ENCODE results near the gene PITX3.

PITX3 gene

DNA sequence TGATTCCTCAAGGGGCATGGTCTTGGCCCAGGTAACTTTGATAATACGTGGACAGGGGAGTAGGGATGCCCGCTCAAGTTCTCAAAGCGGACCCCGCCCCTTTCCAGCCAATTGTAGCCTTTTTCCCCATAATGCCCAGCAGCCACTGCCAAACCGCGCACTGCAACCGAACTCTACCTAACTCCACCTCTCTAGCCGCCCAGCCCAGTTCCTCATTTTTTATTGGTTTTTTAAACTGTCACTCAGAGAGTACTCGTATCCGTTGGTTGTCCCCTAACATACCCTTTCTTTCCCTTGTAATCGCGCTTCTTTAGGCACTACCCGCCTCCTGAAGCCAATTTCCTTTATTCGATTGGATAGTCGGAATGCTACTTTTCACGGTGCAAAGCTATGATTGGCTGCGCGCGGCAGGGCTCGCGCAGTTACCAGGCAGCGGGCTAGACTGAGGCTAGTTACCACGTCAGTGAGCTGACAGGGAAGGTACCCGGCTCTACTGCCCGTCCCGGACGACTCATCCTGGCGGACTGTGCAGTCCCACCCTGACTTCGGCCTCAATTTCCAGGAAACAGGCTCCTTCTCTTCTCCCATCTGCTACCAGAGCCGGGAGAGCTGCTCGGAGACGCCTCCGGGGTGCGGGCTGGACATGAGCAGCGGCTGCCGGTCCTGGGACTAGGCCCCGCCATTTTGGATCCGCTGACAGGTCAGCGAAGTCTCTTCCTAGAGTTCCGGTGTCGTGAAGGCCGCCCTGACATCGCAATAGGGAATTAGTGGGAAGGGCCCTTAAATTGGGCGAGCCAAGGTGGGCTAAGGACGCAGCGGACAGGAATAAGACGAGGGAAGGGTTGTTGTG is 4.0 kb upstream of the PITX3 start, which contains the start of gene GBF1:
Gene GBF1 (plus strand): TSS at position 451 of the 850 bp plus-strand sequence. CDS start 13,407 bp downstream, outside the sequence.
- TF ChIP-seq ZNF8 (CRISPR knock-in tag; IDR thresholded peaks at IDR 0.05): no peak
- TF ChIP-seq CSDC2 (CRISPR knock-in tag; IDR thresholded peaks at IDR 0.05): no peak
- TF ChIP-seq ESRRG (CRISPR knock-in tag; IDR thresholded peaks at IDR 0.05): no peak
- TF ChIP-seq, protein P1, sequence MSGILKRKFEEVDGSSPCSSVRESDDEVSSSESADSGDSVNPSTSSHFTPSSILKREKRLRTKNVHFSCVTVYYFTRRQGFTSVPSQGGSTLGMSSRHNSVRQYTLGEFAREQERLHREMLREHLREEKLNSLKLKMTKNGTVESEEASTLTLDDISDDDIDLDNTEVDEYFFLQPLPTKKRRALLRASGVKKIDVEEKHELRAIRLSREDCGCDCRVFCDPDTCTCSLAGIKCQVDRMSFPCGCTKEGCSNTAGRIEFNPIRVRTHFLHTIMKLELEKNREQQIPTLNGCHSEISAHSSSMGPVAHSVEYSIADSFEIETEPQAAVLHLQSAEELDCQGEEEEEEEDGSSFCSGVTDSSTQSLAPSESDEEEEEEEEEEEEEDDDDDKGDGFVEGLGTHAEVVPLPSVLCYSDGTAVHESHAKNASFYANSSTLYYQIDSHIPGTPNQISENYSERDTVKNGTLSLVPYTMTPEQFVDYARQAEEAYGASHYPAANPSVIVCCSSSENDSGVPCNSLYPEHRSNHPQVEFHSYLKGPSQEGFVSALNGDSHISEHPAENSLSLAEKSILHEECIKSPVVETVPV (CRISPR knock-in tag; IDR thresholded peaks at IDR 0.05): no peak
- no peak for TF ChIP-seq TOX (CRISPR knock-in tag; IDR thresholded peaks at IDR 0.05; ENCODE audit: borderline replicate concordance)
- no peak for TF ChIP-seq GLIS3 (CRISPR knock-in tag; IDR thresholded peaks at IDR 0.05)
- TF ChIP-seq ARNTL (CRISPR knock-in tag; IDR thresholded peaks at IDR 0.05; ENCODE audit: borderline replicate concordance, low read depth): no peak
- TF ChIP-seq TCF4 (CRISPR knock-in tag; IDR thresholded peaks at IDR 0.05; ENCODE audit: borderline replicate concordance): no peak
- TF ChIP-seq, protein P2, sequence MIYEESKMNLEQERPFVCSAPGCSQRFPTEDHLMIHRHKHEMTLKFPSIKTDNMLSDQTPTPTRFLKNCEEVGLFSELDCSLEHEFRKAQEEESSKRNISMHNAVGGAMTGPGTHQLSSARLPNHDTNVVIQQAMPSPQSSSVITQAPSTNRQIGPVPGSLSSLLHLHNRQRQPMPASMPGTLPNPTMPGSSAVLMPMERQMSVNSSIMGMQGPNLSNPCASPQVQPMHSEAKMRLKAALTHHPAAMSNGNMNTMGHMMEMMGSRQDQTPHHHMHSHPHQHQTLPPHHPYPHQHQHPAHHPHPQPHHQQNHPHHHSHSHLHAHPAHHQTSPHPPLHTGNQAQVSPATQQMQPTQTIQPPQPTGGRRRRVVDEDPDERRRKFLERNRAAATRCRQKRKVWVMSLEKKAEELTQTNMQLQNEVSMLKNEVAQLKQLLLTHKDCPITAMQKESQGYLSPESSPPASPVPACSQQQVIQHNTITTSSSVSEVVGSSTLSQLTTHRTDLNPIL (CRISPR knock-in tag; IDR thresholded peaks at IDR 0.05; ENCODE audit: low read depth): no peak
- TF ChIP-seq ZFP30 (CRISPR knock-in tag; IDR thresholded peaks at IDR 0.05): no peak
- peak; percentile 94 for ATAC-seq

DNA sequence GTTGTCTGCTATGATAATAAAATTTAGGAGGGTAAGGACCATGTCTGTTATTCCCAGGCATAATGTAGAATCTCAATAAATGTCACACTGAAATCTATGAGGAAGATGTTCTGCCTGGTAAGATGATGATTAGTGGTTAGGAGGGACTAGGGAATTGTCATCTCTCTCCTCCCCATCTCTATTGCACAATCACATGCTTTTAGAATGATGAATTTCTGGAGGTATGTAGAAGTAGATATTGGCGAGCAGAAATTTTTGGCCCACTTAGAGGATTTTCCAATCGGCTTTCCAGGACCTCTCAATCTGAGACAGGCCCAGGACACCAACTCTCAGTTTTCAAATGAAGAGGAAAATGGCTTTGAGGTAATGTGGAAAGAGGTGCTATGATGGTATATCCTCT is 2.0 kb upstream of the PITX3 start:
- TF ChIP-seq ZC3H10 (CRISPR knock-in tag; IDR thresholded peaks at IDR 0.05) (no peak), RARB (CRISPR knock-in tag; IDR thresholded peaks at IDR 0.05) (no peak)
- ATAC-seq: no peak

DNA sequence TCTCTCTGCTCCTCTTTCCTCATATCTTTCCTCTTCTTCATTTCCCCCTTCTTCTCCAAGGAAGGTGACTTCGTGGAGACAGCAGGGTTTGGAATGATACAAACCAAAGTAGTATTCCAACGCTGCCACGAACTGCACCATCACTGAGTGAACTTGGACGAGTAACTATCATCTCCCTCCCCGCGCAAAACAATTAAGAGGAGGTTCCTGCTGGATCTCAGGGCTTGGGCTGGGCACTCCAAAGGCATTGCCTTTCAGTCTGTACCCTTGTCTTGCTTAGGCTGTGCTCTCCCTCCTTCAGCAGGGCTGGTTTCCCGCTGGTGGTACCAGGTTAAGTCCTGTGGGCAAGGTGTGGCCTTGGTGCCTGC is 790 bp upstream of the PITX3 start:
- TF ChIP-seq ARNTL (CRISPR knock-in tag; IDR thresholded peaks at IDR 0.05; ENCODE audit: borderline replicate concordance, low read depth) (no peak), OSR1 (CRISPR knock-in tag; IDR thresholded peaks at IDR 0.05) (no peak), ZNF565 (CRISPR knock-in tag; conservative IDR thresholded peaks at IDR 0.05; ENCODE audit: low read depth) (no peak), BACH2 (CRISPR knock-in tag; IDR thresholded peaks at IDR 0.05; ENCODE audit: borderline replicate concordance) (no peak), ISL1 (CRISPR knock-in tag; IDR thresholded peaks at IDR 0.05) (no peak), GLIS3 (CRISPR knock-in tag; IDR thresholded peaks at IDR 0.05) (no peak), ZC3H10 (CRISPR knock-in tag; IDR thresholded peaks at IDR 0.05) (no peak), ZFP3 (CRISPR knock-in tag; IDR thresholded peaks at IDR 0.05) (no peak), TCF4 (CRISPR knock-in tag; IDR thresholded peaks at IDR 0.05; ENCODE audit: borderline replicate concordance) (no peak), ZNF70 (CRISPR knock-in tag; IDR thresholded peaks at IDR 0.05) (no peak), ESRRG (CRISPR knock-in tag; IDR thresholded peaks at IDR 0.05) (no peak), CSDC2 (CRISPR knock-in tag; IDR thresholded peaks at IDR 0.05) (no peak), PPARA (CRISPR knock-in tag; IDR thresholded peaks at IDR 0.05; ENCODE audit: borderline replicate concordance) (no peak)
- TF ChIP-seq, protein P3, sequence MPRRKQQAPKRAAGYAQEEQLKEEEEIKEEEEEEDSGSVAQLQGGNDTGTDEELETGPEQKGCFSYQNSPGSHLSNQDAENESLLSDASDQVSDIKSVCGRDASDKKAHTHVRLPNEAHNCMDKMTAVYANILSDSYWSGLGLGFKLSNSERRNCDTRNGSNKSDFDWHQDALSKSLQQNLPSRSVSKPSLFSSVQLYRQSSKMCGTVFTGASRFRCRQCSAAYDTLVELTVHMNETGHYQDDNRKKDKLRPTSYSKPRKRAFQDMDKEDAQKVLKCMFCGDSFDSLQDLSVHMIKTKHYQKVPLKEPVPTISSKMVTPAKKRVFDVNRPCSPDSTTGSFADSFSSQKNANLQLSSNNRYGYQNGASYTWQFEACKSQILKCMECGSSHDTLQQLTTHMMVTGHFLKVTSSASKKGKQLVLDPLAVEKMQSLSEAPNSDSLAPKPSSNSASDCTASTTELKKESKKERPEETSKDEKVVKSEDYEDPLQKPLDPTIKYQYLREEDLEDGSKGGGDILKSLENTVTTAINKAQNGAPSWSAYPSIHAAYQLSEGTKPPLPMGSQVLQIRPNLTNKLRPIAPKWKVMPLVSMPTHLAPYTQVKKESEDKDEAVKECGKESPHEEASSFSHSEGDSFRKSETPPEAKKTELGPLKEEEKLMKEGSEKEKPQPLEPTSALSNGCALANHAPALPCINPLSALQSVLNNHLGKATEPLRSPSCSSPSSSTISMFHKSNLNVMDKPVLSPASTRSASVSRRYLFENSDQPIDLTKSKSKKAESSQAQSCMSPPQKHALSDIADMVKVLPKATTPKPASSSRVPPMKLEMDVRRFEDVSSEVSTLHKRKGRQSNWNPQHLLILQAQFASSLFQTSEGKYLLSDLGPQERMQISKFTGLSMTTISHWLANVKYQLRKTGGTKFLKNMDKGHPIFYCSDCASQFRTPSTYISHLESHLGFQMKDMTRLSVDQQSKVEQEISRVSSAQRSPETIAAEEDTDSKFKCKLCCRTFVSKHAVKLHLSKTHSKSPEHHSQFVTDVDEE (CRISPR knock-in tag; IDR thresholded peaks at IDR 0.05): no peak
- TF ChIP-seq, protein P4, sequence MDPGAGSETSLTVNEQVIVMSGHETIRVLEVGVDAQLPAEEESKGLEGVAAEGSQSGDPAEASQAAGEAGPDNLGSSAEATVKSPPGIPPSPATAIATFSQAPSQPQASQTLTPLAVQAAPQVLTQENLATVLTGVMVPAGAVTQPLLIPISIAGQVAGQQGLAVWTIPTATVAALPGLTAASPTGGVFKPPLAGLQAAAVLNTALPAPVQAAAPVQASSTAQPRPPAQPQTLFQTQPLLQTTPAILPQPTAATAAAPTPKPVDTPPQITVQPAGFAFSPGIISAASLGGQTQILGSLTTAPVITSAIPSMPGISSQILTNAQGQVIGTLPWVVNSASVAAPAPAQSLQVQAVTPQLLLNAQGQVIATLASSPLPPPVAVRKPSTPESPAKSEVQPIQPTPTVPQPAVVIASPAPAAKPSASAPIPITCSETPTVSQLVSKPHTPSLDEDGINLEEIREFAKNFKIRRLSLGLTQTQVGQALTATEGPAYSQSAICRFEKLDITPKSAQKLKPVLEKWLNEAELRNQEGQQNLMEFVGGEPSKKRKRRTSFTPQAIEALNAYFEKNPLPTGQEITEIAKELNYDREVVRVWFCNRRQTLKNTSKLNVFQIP (CRISPR knock-in tag; IDR thresholded peaks at IDR 0.05; ENCODE audit: borderline replicate concordance, low read depth): no peak
- TF ChIP-seq, protein P2 (CRISPR knock-in tag; IDR thresholded peaks at IDR 0.05; ENCODE audit: low read depth): no peak
- TF ChIP-seq, protein P1 (CRISPR knock-in tag; IDR thresholded peaks at IDR 0.05): no peak
- TF ChIP-seq, protein P5, sequence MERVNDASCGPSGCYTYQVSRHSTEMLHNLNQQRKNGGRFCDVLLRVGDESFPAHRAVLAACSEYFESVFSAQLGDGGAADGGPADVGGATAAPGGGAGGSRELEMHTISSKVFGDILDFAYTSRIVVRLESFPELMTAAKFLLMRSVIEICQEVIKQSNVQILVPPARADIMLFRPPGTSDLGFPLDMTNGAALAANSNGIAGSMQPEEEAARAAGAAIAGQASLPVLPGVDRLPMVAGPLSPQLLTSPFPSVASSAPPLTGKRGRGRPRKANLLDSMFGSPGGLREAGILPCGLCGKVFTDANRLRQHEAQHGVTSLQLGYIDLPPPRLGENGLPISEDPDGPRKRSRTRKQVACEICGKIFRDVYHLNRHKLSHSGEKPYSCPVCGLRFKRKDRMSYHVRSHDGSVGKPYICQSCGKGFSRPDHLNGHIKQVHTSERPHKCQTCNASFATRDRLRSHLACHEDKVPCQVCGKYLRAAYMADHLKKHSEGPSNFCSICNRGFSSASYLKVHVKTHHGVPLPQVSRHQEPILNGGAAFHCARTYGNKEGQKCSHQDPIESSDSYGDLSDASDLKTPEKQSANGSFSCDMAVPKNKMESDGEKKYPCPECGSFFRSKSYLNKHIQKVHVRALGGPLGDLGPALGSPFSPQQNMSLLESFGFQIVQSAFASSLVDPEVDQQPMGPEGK (CRISPR knock-in tag; IDR thresholded peaks at IDR 0.05; ENCODE audit: borderline replicate concordance): no peak
- no peak for ATAC-seq

Measured in SK-N-SH treated with all-trans-retinoic acid at 6 μM for 48 hours (cell line).